Measurements from ENCODE around the gene HSF5. TPM values are rescaled to one million over a fixed set of nuclear protein-coding genes. Genes with fewer than 3 reads are reported as not detected.
"Not testable (repeated sequence)": the region's sequence is repeated elsewhere in the genome, so short reads cannot be mapped to it uniquely, and the experiment has no call there.

Gene HSF5
- total RNA-seq, 1 experiment from 2014 or later, result not detected

- DNase-seq (ENCODE audit: low spot score), result not testable (repeated sequence)
Observed at GRCh38 chr17:58481798-58482197, 6.4 kb downstream of the HSF5 start.

GRCh38 chr17:58480090-58480489 lies 8.1 kb downstream of the HSF5 start:
- no peak for DNase-seq (ENCODE audit: low spot score)

GRCh38 chr17:58476812-58477211 lies 11.4 kb downstream of the HSF5 start:
- DNase-seq (ENCODE audit: low spot score), result no peak

- no peak for DNase-seq (ENCODE audit: low spot score)
Observed at GRCh38 chr17:58475985-58476384, 12.2 kb downstream of the HSF5 start.

GRCh38 chr17:58470356-58470755 lies 17.9 kb downstream of the HSF5 start:
- no peak for DNase-seq (ENCODE audit: low spot score)

GRCh38 chr17:58468944-58469343 lies 19.3 kb downstream of the HSF5 start:
- DNase-seq (ENCODE audit: low spot score), result no peak

- DNase-seq (ENCODE audit: low spot score), result no peak
Observed at GRCh38 chr17:58455491-58455890, 32.7 kb downstream of the HSF5 start.

- peak; percentile 73 for DNase-seq (ENCODE audit: low spot score)
Observed at GRCh38 chr17:58452738-58453137, 35.5 kb downstream of the HSF5 start.

- DNase-seq (ENCODE audit: low spot score), result peak; percentile 89
Observed at GRCh38 chr17:58447039-58447975, 40.9 kb downstream of the HSF5 start.

- no peak for DNase-seq (ENCODE audit: low spot score)
Observed at GRCh38 chr17:58446086-58446485, 42.1 kb downstream of the HSF5 start.

GRCh38 chr17:58436805-58437239 lies 51.4 kb downstream of the HSF5 start:
- no peak for DNase-seq (ENCODE audit: low spot score)

- no peak for DNase-seq (ENCODE audit: low spot score)
Observed at GRCh38 chr17:58436245-58436644, 52.0 kb downstream of the HSF5 start.

GRCh38 chr17:58432806-58433573 lies 55.2 kb downstream of the HSF5 start:
- no peak for DNase-seq (ENCODE audit: low spot score)

GRCh38 chr17:58427807-58428206 lies 60.4 kb downstream of the HSF5 start:
- no peak for DNase-seq (ENCODE audit: low spot score)

GRCh38 chr17:58421711-58422110 lies 66.5 kb downstream of the HSF5 start:
- no peak for DNase-seq (ENCODE audit: low spot score)

GRCh38 chr17:58420827-58421226 lies 67.4 kb downstream of the HSF5 start:
- DNase-seq (ENCODE audit: low spot score), result no peak

- peak; percentile 100 for DNase-seq (ENCODE audit: low spot score)
Observed at GRCh38 chr17:58417300-58418092, 70.7 kb downstream of the HSF5 start, which contains the start of gene RNF43. Gene RNF43, minus strand, starts transcription at chr17:58417534. Its CDS starts 1,957 bp downstream, at chr17:58415577.

- no peak for DNase-seq (ENCODE audit: low spot score)
Observed at GRCh38 chr17:58416937-58417299, 71.3 kb downstream of the HSF5 start.

- no peak for DNase-seq (ENCODE audit: low spot score)
Observed at GRCh38 chr17:58416396-58416795, 71.8 kb downstream of the HSF5 start.

- DNase-seq (ENCODE audit: low spot score), result peak; percentile 34
Observed at GRCh38 chr17:58415371-58416055, 72.7 kb downstream of the HSF5 start.

- no peak for DNase-seq (ENCODE audit: low spot score)
Observed at GRCh38 chr17:58414596-58414997, 73.6 kb downstream of the HSF5 start.

Data from H4 (cell line).